AG04450 (cell line): ENCODE results near the gene METTL17. TPM values are rescaled to one million over a fixed set of nuclear protein-coding genes. Genes with fewer than 3 reads are reported as not detected.
"Not testable (repeated sequence)": the region's sequence is repeated elsewhere in the genome, so short reads cannot be mapped to it uniquely, and the experiment has no call there.

Experiments
- CTCF ChIA-PET: fragments of 300-600, 350-600 bp; formaldehyde crosslinking; extraction: SDS; loops from one replicate; lab custom pipeline; 2022; ENCODE audit warnings: antibody characterized with exemption, inconsistent platforms; lab: Charles Lee
- POLR2A ChIA-PET: fragments of 350-600 bp; formaldehyde crosslinking; extraction: SDS; loops from one replicate; lab custom pipeline; 2021; ENCODE audit warnings: antibody characterized with exemption, inconsistent platforms; lab: Yijun Ruan, JAX
- DNase-seq: peaks from one replicate; pipeline ENCODE4 v3.0.0-alpha.2; 2011; ENCODE audit warnings: low read depth, low spot score
- H3K27ac ChIP-seq: one replicate; pipeline ENCODE4 v1.5.1; 2012; ENCODE audit warnings: low read depth, low read length, control low read depth
- H3K27me3 ChIP-seq: one replicate; pipeline ENCODE4 v1.6.0; 2012; ENCODE audit warnings: low read length; ENCODE audit not compliant: control insufficient read depth, insufficient read depth
- H3K4me3 ChIP-seq: 2 replicates; pipeline ENCODE4 v1.5.1; 2011; ENCODE audit warnings: mild to moderate bottlenecking, low read depth, low read length, control low read depth
- H3K9me3 ChIP-seq: 2 replicates; pipeline ENCODE4 v1.5.1; 2012; ENCODE audit warnings: low read length; ENCODE audit not compliant: control insufficient read depth, insufficient read depth
- CTCF ChIP-seq: IDR thresholded peaks from 2 replicates; pipeline ENCODE4 v1.5.1; 2011; ENCODE audit warnings: low read depth, low read length, control low read depth, inconsistent platforms
- polyA plus RNA-seq: library from polyadenylated mRNA; depleted of rRNA; stranded (reverse); fragments of >200 nt; gene quantifications from 2 replicates; pipeline ENCODE4 v1.2.3, GENCODE V29; 2011

Gene METTL17
- polyA plus RNA-seq, 1 experiment: 62.7 TPM

GRCh38 chr14:21039585-21040369 is 50.0 kb downstream of the METTL17 start:
- Histone ChIP-seq H3K27ac (no peak overlapping the region), H3K27me3 (peaks cover 28% of the 10 kb centered on the region), H3K9me3 (no peaks in the 10 kb centered on the region), H3K4me3 (no peak overlapping the region)
- POLR2A ChIA-PET: interaction anchor here (1.0 to 1.3 kb wide), 5 partner anchors 23 to 52 kb away, joined by 3 to 5 read pairs (median 3); no protein-coding TSS in a partner anchor
- peak; percentile 71 for TF ChIP-seq CTCF
- CTCF ChIA-PET: interaction anchor here (0.7 to 4.0 kb wide), 26 partner anchors 8 to 343 kb away, joined by 3 to 170 read pairs (median 6); no protein-coding TSS in a partner anchor
- peak; percentile 26 for DNase-seq

GRCh38 chr14:21040370-21040925 is 50.7 kb downstream of the METTL17 start:
- ChIA-PET CTCF (interaction anchor here (0.8 to 4.0 kb wide), 25 partner anchors 9 to 344 kb away, joined by 3 to 170 read pairs (median 6); no protein-coding TSS in a partner anchor), POLR2A (interaction anchor here (1.1 to 1.3 kb wide), 3 partner anchors 26 to 52 kb away, joined by 3 read pairs; no protein-coding TSS in a partner anchor)
- no peak for TF ChIP-seq CTCF
- H3K27me3 ChIP-seq: peaks cover 24% of the 10 kb centered on the region
- H3K4me3 ChIP-seq: no peak overlapping the region
- H3K9me3 ChIP-seq: no peaks in the 10 kb centered on the region
- H3K27ac ChIP-seq: no peak overlapping the region
- DNase-seq: no peak

- CTCF ChIA-PET: interaction anchor here (0.5 to 4.0 kb wide), 18 partner anchors 15 to 182 kb away, joined by 3 to 170 read pairs (median 7); no protein-coding TSS in a partner anchor
Measured at GRCh38 chr14:21040941-21041340, 51.2 kb downstream of the METTL17 start.

GRCh38 chr14:21041676-21042433 is 52.1 kb downstream of the METTL17 start, which contains the start of gene RNASE7:
Gene RNASE7 (plus strand): TSS chr14:21042362. CDS start chr14:21042993, 631 bp downstream.
- ChIA-PET POLR2A (no interaction called here), CTCF (interaction anchor here (0.5 to 4.0 kb wide), 5 partner anchors 25 to 183 kb away, joined by 3 to 170 read pairs (median 18); no protein-coding TSS in a partner anchor)
- H3K9me3 ChIP-seq: no peaks in the 10 kb centered on the region
- no peak for TF ChIP-seq CTCF
- no peak for DNase-seq
- H3K4me3 ChIP-seq: no peak within 1 kb of the TSS
- peaks cover 23% of the 10 kb centered on the region for H3K27me3 ChIP-seq
- no peak within 1 kb of the TSS for H3K27ac ChIP-seq

More at GRCh38 chr14:21040941-21041340, 51.2 kb downstream of the METTL17 start:
- not testable (repeated sequence) for H3K4me3 ChIP-seq, DNase-seq, H3K27ac ChIP-seq, H3K9me3 ChIP-seq
- H3K27me3 ChIP-seq: peaks cover 23% of the 10 kb centered on the region
- POLR2A ChIA-PET: interaction anchor here (1.3 kb wide), 1 partner anchor 26 kb away, joined by 3 read pairs; no protein-coding TSS in a partner anchor

- Histone ChIP-seq H3K27ac (no peak overlapping the region), H3K4me3 (no peak overlapping the region), H3K27me3 (peaks cover 21% of the 10 kb centered on the region), H3K9me3 (no peaks in the 10 kb centered on the region)
- DNase-seq: no peak
- ChIA-PET CTCF (interaction anchor here (0.5 to 2.2 kb wide), 5 partner anchors 28 to 61 kb away, joined by 3 to 22 read pairs (median 7); no protein-coding TSS in a partner anchor), POLR2A (no interaction called here)
- TF ChIP-seq CTCF: no peak
Measured at GRCh38 chr14:21042918-21043317, 53.1 kb downstream of the METTL17 start.
